ENCODE results near the gene CCHCR1.

DNA sequence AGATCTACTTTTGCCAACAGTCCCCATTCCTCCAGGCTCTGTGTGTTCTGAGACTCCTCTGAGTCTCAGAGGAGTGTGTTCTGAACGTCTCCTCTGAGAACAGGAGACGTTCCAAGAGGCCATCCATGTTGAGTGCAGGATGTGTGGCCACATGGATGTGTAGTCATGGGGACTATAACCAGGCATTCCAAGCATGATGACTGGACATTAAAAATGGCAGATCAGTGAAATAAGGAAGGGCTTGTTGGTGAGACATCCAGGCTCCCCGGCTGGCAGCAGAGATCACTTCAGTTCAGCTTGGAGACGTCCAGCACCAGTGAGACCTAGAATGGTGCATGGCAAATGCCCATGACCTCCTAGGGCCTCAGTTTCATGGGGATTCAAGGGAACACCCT is 47.1 kb upstream of the CCHCR1 start:
- no peak for TF ChIP-seq POLR2A (IDR thresholded peaks at IDR 0.05)
- TF ChIP-seq, protein P1, sequence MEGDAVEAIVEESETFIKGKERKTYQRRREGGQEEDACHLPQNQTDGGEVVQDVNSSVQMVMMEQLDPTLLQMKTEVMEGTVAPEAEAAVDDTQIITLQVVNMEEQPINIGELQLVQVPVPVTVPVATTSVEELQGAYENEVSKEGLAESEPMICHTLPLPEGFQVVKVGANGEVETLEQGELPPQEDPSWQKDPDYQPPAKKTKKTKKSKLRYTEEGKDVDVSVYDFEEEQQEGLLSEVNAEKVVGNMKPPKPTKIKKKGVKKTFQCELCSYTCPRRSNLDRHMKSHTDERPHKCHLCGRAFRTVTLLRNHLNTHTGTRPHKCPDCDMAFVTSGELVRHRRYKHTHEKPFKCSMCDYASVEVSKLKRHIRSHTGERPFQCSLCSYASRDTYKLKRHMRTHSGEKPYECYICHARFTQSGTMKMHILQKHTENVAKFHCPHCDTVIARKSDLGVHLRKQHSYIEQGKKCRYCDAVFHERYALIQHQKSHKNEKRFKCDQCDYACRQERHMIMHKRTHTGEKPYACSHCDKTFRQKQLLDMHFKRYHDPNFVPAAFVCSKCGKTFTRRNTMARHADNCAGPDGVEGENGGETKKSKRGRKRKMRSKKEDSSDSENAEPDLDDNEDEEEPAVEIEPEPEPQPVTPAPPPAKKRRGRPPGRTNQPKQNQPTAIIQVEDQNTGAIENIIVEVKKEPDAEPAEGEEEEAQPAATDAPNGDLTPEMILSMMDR (IDR thresholded peaks at IDR 0.05): no peak

Measured in esophagus squamous epithelium (tissue), 4 donors.